ENCODE data around the gene ISG20L2. TPM values are rescaled to one million over a fixed set of nuclear protein-coding genes. Genes with fewer than 3 reads are reported as not detected.
A peak's percentile ranks its signal among the peaks of the same experiment; 100 is the strongest.

The ISG20L2 gene
- polyA plus RNA-seq, 2 of the 4 experiments (the other 2 are of a cell fraction) = 29.6 to 42.5 TPM

GRCh38 chr1:156742017-156742416 is 13.5 kb upstream of the ISG20L2 start:
- no peak for TF ChIP-seq POLR2AphosphoS2 (conservative IDR thresholded peaks at IDR 0.05; ENCODE audit: low read length)
- no peak for TF ChIP-seq RCOR1 (IDR thresholded peaks at IDR 0.05; ENCODE audit: low read depth, low read length)
- TF ChIP-seq EP300 (IDR thresholded peaks at IDR 0.05) = no peak
- peak; percentile 60 for TF ChIP-seq MAFK (IDR thresholded peaks at IDR 0.05; ENCODE audit: partially characterized antibody)
- no peak for TF ChIP-seq KDM1A (IDR thresholded peaks at IDR 0.05; ENCODE audit: low read depth)
- POLR2A ChIA-PET = interaction anchor here (3.5 kb wide), 1 partner anchor 10 kb away, joined by 50 read pairs; the partner anchor contains the start of gene HDGF
- CTCF ChIA-PET = interaction anchor here (0.7 to 10.5 kb wide), 3 partner anchors 16 to 52 kb away, joined by 3 to 130 read pairs (median 3); partner anchors contain the start of genes ISG20L2 and METTL25B
- Histone ChIP-seq H3K4me3 (no peak overlapping the region), H3K27ac (peak overlapping the region in 1 of 2 experiments; percentile 86; a peak in 4 of 6 replicates), H3K4me1 (peaks cover 35% of the 10 kb centered on the region), H3K4me2 (peak overlapping the region; percentile 76), H3K9me3 (no peaks in the 10 kb centered on the region)
- FAIRE-seq = no peak
- ATAC-seq = no peak
- WGBS (ENCODE audit: missing lambda C conversion rate) = 81% methylated on average over 3 of the region's 3 CpGs
- no peak for DNase-seq (ENCODE audit: low read depth in 1 of 2, low spot score in 1 of 2)

GRCh38 chr1:156741481-156741983 is 13.0 kb upstream of the ISG20L2 start:
- H3K4me1 ChIP-seq = peaks cover 35% of the 10 kb centered on the region
- peak overlapping the region; percentile 74 to 86 for H3K27ac ChIP-seq
- ATAC-seq = no peak
- ChIA-PET POLR2A (interaction anchor here (1.0 to 3.5 kb wide), 7 partner anchors 10 to 118 kb away, joined by 4 to 90 read pairs (median 21); partner anchors contain the start of genes HDGF, ISG20L2, METTL25B and PRCC), CTCF (interaction anchor here (1.0 to 10.5 kb wide), 8 partner anchors 11 to 149 kb away, joined by 3 to 130 read pairs (median 4); partner anchors contain the start of genes ISG20L2, METTL25B and PRCC)
- DNase-seq (ENCODE audit: low read depth in 1 of 2, low spot score in 1 of 2) = no peak
- no peaks in the 10 kb centered on the region for H3K9me3 ChIP-seq
- peak overlapping the region; percentile 76 for H3K4me2 ChIP-seq
- H3K4me3 ChIP-seq = peak overlapping the region; percentile 19; the same call in 2 of the 3 replicates
- 51% methylated on average over 8 of the region's 8 CpGs for WGBS (ENCODE audit: missing lambda C conversion rate)
- no peak for FAIRE-seq
- TF ChIP-seq TFCP2L1 (CRISPR knock-in tag; IDR thresholded peaks at IDR 0.05) (0 out of 2 replicates have a peak, but pooled peaks have one; percentile 51), KDM1A (IDR thresholded peaks at IDR 0.05; ENCODE audit: low read depth) (no peak), HOXA7 (CRISPR knock-in tag; IDR thresholded peaks at IDR 0.05) (peak; percentile 71; the same call in 1 of the 2 replicates)

GRCh38 chr1:156740741-156741480 is 12.3 kb upstream of the ISG20L2 start, which contains the start of gene MRPL24:
Gene MRPL24, minus strand, starts transcription at chr1:156741088. Its CDS starts 2,384 bp downstream, at chr1:156738704.
- Histone ChIP-seq H3K4me1 (peaks cover 30% of the 10 kb centered on the region), H3K4me2 (peak within 1 kb of the TSS; percentile 76), H3K9me3 (no peaks in the 10 kb centered on the region), H3K27ac (peak within 1 kb of the TSS; percentile 88 to 94), H3K4me3 (peak within 1 kb of the TSS; percentile 66)
- ChIA-PET POLR2A (interaction anchor here (1.0 to 3.5 kb wide), 7 partner anchors 10 to 119 kb away, joined by 4 to 90 read pairs (median 21); partner anchors contain the start of genes HDGF, ISG20L2, METTL25B and PRCC), CTCF (interaction anchor here (1.0 to 10.5 kb wide), 8 partner anchors 11 to 150 kb away, joined by 3 to 130 read pairs (median 4); partner anchors contain the start of genes ISG20L2, METTL25B and PRCC)
- TF ChIP-seq HOXB5 (CRISPR knock-in tag; IDR thresholded peaks at IDR 0.05) = 0 out of 2 replicates have a peak, but pooled peaks have one; percentile 33
- no peak for TF ChIP-seq MAZ (IDR thresholded peaks at IDR 0.05; ENCODE audit: borderline replicate concordance, low read depth, low read length)
- TF ChIP-seq NPAS2 (CRISPR knock-in tag; IDR thresholded peaks at IDR 0.05; ENCODE audit: borderline replicate concordance) = no peak
- TF ChIP-seq USF2 (IDR thresholded peaks at IDR 0.05) = peak; percentile 16; the same call in 1 of the 2 replicates
- peak; percentile 90 for TF ChIP-seq E2F6 (IDR thresholded peaks at IDR 0.05; ENCODE audit: borderline replicate concordance, low read depth)
- TF ChIP-seq KDM1A (IDR thresholded peaks at IDR 0.05; ENCODE audit: low read depth) = no peak
- TF ChIP-seq HEYL (CRISPR knock-in tag; IDR thresholded peaks at IDR 0.05) = no peak
- no peak for TF ChIP-seq ZFP36 (IDR thresholded peaks at IDR 0.05; ENCODE audit: borderline replicate concordance, partially characterized antibody)
- TF ChIP-seq ELK1 (IDR thresholded peaks at IDR 0.05; ENCODE audit: low read depth, low read length) = no peak
- TF ChIP-seq MYC (IDR thresholded peaks at IDR 0.05; ENCODE audit: borderline replicate concordance, low read length) = peak; percentile 99
- peak; percentile 57 for TF ChIP-seq POLR2A (IDR thresholded peaks at IDR 0.05; ENCODE audit: low read length)
- 0 out of 2 replicates have a peak, but pooled peaks have one; percentile 48 for TF ChIP-seq GATA3 (IDR thresholded peaks at IDR 0.05; ENCODE audit: borderline replicate concordance)
- peak; percentile 78; the same call in 1 of the 2 replicates for TF ChIP-seq ATOH8 (CRISPR knock-in tag; IDR thresholded peaks at IDR 0.05; ENCODE audit: low read depth)
- peak; percentile 72 for TF ChIP-seq CHD2 (IDR thresholded peaks at IDR 0.05; ENCODE audit: low read length, partially characterized antibody)
- peak; percentile 99 for TF ChIP-seq MAX (IDR thresholded peaks at IDR 0.05)
- peak; percentile 75 for TF ChIP-seq PBX3 (IDR thresholded peaks at IDR 0.05)
- peak; percentile 83 for TF ChIP-seq PHF8 (IDR thresholded peaks at IDR 0.05; ENCODE audit: borderline replicate concordance, low read depth)
- TF ChIP-seq JUN (IDR thresholded peaks at IDR 0.05) = peak; percentile 90 to 95
- 0 out of 2 replicates have a peak, but pooled peaks have one; percentile 35 for TF ChIP-seq RNF2 (IDR thresholded peaks at IDR 0.05; ENCODE audit: borderline replicate concordance, low read depth)
- TF ChIP-seq POLR2AphosphoS2 (conservative IDR thresholded peaks at IDR 0.05; ENCODE audit: low read length) = peak; percentile 87
- TF ChIP-seq EHF (CRISPR knock-in tag; IDR thresholded peaks at IDR 0.05) = peak; percentile 61; the same call in 1 of the 2 replicates
- peak; percentile 98 for FAIRE-seq
- peak; percentile 97 to 100 for DNase-seq (ENCODE audit: low read depth in 1 of 2, low spot score in 1 of 2)
- WGBS (ENCODE audit: missing lambda C conversion rate) = 2% methylated on average over 38 of the region's 38 CpGs
- ATAC-seq = peak; percentile 92 to 93

All from A549 (cell line).